ENCODE results near the gene TAOK3. TPM values are rescaled to one million over a fixed set of nuclear protein-coding genes. Genes with fewer than 3 reads are reported as not detected.

The TAOK3 gene
- total and polyA plus RNA-seq, 10 of the 15 experiments (the other 5 are each of a cell fraction or from before 2014, with no cell fraction given): 41.3 to 131 (median 57.8) TPM

GRCh38 chr12:118325081-118325480, 47.6 kb downstream of the TAOK3 start:
- Histone ChIP-seq H3K27ac (ENCODE audit: control insufficient read depth, insufficient read depth) (no peak overlapping the region), H3K4me1 (ENCODE audit: control insufficient read depth, insufficient read depth, low read length) (peaks cover 13% of the 10 kb centered on the region), H3K4me3 (no peak overlapping the region), H3K4me2 (ENCODE audit: control insufficient read depth, insufficient read depth) (no peak overlapping the region), H3K9ac (ENCODE audit: control insufficient read depth, insufficient read depth, low read length) (no peak overlapping the region), H3K36me3 (ENCODE audit: control insufficient read depth in 2 of 2, insufficient read depth in 2 of 2, low read length in 1 of 2) (no peaks in the 10 kb centered on the region), H3K79me2 (ENCODE audit: control insufficient read depth, insufficient read depth, low read length) (peaks cover 31% of the 10 kb centered on the region), H4K20me1 (ENCODE audit: control insufficient read depth, insufficient read depth) (no peaks in the 10 kb centered on the region), H3K27me3 (replicated peaks in 1 of 2; ENCODE audit: control insufficient read depth in 2 of 2, insufficient read depth in 2 of 2, low read length in 1 of 2) (no peaks in the 10 kb centered on the region), H3K9me3 (replicated peaks; ENCODE audit: control insufficient read depth, insufficient read depth, low read length) (peaks cover 3% of the 10 kb centered on the region; the same call in 2 of the 3 replicates), H2AFZ (ENCODE audit: control insufficient read depth, low read depth, low read length) (no peak overlapping the region)
- in situ Hi-C loops (cut with MboI) (no loop called here), intact Hi-C loops (cut with micrococcal nuclease; ENCODE audit: unreplicated experiment) (no loop called here)
- SMC1A ChIA-PET (ENCODE audit: uncharacterized antibody, unreplicated experiment): interaction anchor here (0.7 to 1.2 kb wide), 3 partner anchors 10 to 261 kb away, joined by 3 to 5 read pairs (median 3); no protein-coding TSS in a partner anchor
- BruUV-seq (replicated peaks): no TSS peak
- no peak for TF ChIP-seq NBN (IDR thresholded peaks at IDR 0.05)
- TF ChIP-seq, protein P1, sequence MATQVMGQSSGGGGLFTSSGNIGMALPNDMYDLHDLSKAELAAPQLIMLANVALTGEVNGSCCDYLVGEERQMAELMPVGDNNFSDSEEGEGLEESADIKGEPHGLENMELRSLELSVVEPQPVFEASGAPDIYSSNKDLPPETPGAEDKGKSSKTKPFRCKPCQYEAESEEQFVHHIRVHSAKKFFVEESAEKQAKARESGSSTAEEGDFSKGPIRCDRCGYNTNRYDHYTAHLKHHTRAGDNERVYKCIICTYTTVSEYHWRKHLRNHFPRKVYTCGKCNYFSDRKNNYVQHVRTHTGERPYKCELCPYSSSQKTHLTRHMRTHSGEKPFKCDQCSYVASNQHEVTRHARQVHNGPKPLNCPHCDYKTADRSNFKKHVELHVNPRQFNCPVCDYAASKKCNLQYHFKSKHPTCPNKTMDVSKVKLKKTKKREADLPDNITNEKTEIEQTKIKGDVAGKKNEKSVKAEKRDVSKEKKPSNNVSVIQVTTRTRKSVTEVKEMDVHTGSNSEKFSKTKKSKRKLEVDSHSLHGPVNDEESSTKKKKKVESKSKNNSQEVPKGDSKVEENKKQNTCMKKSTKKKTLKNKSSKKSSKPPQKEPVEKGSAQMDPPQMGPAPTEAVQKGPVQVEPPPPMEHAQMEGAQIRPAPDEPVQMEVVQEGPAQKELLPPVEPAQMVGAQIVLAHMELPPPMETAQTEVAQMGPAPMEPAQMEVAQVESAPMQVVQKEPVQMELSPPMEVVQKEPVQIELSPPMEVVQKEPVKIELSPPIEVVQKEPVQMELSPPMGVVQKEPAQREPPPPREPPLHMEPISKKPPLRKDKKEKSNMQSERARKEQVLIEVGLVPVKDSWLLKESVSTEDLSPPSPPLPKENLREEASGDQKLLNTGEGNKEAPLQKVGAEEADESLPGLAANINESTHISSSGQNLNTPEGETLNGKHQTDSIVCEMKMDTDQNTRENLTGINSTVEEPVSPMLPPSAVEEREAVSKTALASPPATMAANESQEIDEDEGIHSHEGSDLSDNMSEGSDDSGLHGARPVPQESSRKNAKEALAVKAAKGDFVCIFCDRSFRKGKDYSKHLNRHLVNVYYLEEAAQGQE (IDR thresholded peaks at IDR 0.05; ENCODE audit: low read depth, low read length): no peak
- no peak for TF ChIP-seq KDM1A (IDR thresholded peaks at IDR 0.05; ENCODE audit: borderline replicate concordance)
- TF ChIP-seq, protein P2, sequence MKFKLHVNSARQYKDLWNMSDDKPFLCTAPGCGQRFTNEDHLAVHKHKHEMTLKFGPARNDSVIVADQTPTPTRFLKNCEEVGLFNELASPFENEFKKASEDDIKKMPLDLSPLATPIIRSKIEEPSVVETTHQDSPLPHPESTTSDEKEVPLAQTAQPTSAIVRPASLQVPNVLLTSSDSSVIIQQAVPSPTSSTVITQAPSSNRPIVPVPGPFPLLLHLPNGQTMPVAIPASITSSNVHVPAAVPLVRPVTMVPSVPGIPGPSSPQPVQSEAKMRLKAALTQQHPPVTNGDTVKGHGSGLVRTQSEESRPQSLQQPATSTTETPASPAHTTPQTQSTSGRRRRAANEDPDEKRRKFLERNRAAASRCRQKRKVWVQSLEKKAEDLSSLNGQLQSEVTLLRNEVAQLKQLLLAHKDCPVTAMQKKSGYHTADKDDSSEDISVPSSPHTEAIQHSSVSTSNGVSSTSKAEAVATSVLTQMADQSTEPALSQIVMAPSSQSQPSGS (IDR thresholded peaks at IDR 0.05; ENCODE audit: low read length): no peak
- no peak for TF ChIP-seq NFXL1 (IDR thresholded peaks at IDR 0.05; ENCODE audit: borderline replicate concordance)
- no peak for TF ChIP-seq RUNX3 (IDR thresholded peaks at IDR 0.05; ENCODE audit: low read length)
- no peak for TF ChIP-seq NFYB (IDR thresholded peaks at IDR 0.05; ENCODE audit: insufficient read depth, low read depth, low read length)
- CTCF ChIA-PET: interaction anchor here (1.1 kb wide), 2 partner anchors 17 to 22 kb away, joined by 3 read pairs; no protein-coding TSS in a partner anchor
- RAD21 ChIA-PET (ENCODE audit: unreplicated experiment): no interaction called here
- POLR2A ChIA-PET: interaction anchor here (0.8 kb wide), 1 partner anchor 18 kb away, joined by 8 read pairs; no protein-coding TSS in a partner anchor
- DNase-seq (ENCODE audit: low read depth, low spot score): no peak
- FAIRE-seq: no peak
- ATAC-seq: no peak
- 94% methylated on average over 2 of the region's 2 CpGs for WGBS (ENCODE audit: insufficient coverage, insufficient replicate concordance, low lambda C conversion rate, missing lambda C conversion rate)
